Lower lobe of right lung (tissue), 2 donors: Measurements from ENCODE around the gene FTCD. TPM values are rescaled to one million over a fixed set of nuclear protein-coding genes. Genes with fewer than 3 reads are reported as not detected.

Experiments
- ATAC-seq, 2 donors: fragments of 200-7000 bp; cut with Tn5 transposase; one replicate each; pipeline ENCODE4 v1.9.1; 2020 to 2022; ENCODE audit warnings: mild to moderate bottlenecking in 2 of 2, moderate library complexity in 2 of 2
- DNase-seq: peaks from one replicate; pipeline ENCODE4 v3.0.0-alpha.2; 2020
- H3K27ac ChIP-seq: fragments of 200-600 bp; one replicate; pipeline ENCODE4 v1.8.0; 2022
- H3K27me3 ChIP-seq: fragments of 200-600 bp; one replicate; pipeline ENCODE4 v1.8.0; 2022; ENCODE audit warnings: low read depth
- H3K36me3 ChIP-seq: fragments of 200-600 bp; one replicate; pipeline ENCODE4 v1.8.0; 2022; ENCODE audit warnings: mild to moderate bottlenecking
- H3K4me1 ChIP-seq: fragments of 200-600 bp; one replicate; pipeline ENCODE4 v1.8.0; 2022
- H3K4me3 ChIP-seq: fragments of 200-600 bp; one replicate; pipeline ENCODE4 v1.8.0; 2022; ENCODE audit warnings: mild to moderate bottlenecking
- H3K9me3 ChIP-seq: fragments of 200-600 bp; one replicate; pipeline ENCODE4 v1.8.0; 2022
- intact Hi-C: fragments of 100-400 bp; cut with DNase I; formaldehyde crosslinking; loops from one replicate; pipeline ENCODE4 v1.11.0; 2022
- total RNA-seq: library from RNA; stranded (reverse); fragmentation: NEBNext Ultra II Directional; extraction: Animal tissue kit (Norgen Biotek cat#: 25700); gene quantifications from one replicate; pipeline ENCODE4 v1.2.1, GENCODE V29; 2021
- TF ChIP-seq, protein P1 (sequence below): fragments of 200-600 bp; IDR thresholded peaks from one replicate; pipeline ENCODE4 v1.8.0; 2022; ENCODE audit warnings: antibody characterized with exemption, mild to moderate bottlenecking
- donor health status: DM: no; HTN: yes; CAD: no; lungs with severe emphysema.

FTCD gene
- total RNA-seq, 1 donor from 2014 or later: 1.5 TPM

DNA sequence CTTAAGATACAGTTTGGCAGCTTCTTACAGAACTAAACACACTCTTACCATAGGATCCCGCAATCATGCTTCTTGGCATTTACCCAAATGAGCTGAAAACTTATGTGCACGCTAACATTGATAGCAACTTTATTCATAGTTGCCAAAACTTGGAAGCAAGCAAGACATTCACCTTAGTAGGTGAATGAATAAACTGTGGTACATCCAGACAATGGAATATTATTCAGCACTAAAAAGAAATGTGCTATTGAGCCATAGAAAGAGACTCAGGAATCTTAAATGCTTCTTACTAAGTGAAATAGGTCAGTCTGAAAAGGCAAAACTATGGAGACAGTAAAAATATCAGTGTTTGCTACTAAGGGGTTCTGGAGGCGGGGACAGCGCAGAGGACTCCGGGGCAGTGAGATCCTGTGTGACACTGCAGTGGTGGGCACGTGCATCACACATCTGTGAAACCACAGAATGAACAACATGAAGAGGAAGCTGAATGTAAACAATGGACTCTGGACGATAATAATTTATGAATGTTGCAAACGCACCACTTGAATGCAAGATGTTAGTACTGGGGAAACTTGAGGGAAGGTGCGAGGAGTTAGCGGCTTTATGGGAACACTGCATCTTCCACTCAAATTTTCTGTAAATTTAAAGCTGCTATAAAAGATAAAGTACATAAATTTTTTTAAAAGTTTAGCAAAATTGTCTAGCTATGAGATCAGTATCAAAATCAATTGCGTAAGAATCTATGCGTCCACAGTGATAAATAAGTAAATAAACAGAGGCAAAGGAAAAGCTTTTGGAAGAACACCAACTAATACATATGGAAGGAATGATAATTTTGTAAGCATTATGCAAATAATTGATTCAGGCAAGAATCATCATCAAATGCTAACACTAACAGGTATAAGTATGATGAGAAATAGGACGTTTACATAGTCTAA is 44.3 kb upstream of the FTCD start:
- ATAC-seq (no peak), DNase-seq (peak; percentile 18)
- H3K36me3 ChIP-seq: peaks cover 76% of the 10 kb centered on the region
- TF ChIP-seq, protein P1, sequence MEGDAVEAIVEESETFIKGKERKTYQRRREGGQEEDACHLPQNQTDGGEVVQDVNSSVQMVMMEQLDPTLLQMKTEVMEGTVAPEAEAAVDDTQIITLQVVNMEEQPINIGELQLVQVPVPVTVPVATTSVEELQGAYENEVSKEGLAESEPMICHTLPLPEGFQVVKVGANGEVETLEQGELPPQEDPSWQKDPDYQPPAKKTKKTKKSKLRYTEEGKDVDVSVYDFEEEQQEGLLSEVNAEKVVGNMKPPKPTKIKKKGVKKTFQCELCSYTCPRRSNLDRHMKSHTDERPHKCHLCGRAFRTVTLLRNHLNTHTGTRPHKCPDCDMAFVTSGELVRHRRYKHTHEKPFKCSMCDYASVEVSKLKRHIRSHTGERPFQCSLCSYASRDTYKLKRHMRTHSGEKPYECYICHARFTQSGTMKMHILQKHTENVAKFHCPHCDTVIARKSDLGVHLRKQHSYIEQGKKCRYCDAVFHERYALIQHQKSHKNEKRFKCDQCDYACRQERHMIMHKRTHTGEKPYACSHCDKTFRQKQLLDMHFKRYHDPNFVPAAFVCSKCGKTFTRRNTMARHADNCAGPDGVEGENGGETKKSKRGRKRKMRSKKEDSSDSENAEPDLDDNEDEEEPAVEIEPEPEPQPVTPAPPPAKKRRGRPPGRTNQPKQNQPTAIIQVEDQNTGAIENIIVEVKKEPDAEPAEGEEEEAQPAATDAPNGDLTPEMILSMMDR: no peak
- no peaks in the 10 kb centered on the region for H3K27me3 ChIP-seq
- intact Hi-C loops: no loop called here
- no peaks in the 10 kb centered on the region for H3K9me3 ChIP-seq
- no peak overlapping the region for H3K27ac ChIP-seq
- H3K4me3 ChIP-seq: no peak overlapping the region
- no peaks in the 10 kb centered on the region for H3K4me1 ChIP-seq

DNA sequence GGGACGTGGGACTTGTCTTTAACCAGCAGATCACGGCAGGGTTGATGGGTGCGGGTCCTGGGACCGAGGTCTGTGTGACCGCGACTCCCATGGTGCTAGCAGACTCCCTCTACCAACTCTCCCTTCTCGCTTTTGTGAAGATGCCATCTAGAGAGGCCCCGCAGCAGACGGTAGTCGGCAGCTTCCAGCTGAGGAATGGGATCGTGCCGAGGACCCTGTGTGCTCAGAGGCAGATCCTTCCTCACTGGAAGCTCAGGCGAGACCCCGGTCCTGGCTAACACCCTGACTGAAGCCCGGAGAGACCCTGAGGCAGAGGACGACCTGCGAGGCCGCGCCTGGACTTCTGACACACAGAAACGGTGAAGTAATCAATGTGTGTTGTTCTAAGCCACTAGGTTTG is 41.4 kb upstream of the FTCD start:
- Histone ChIP-seq H3K9me3 (no peaks in the 10 kb centered on the region), H3K27ac (no peak overlapping the region), H3K27me3 (no peaks in the 10 kb centered on the region), H3K4me1 (no peaks in the 10 kb centered on the region), H3K4me3 (no peak overlapping the region), H3K36me3 (peaks cover 77% of the 10 kb centered on the region)
- ATAC-seq (peak in 1 of 2 donors; percentile 11), DNase-seq (peak; percentile 33)
- intact Hi-C loops: no loop called here
- TF ChIP-seq, protein P1: no peak

DNA sequence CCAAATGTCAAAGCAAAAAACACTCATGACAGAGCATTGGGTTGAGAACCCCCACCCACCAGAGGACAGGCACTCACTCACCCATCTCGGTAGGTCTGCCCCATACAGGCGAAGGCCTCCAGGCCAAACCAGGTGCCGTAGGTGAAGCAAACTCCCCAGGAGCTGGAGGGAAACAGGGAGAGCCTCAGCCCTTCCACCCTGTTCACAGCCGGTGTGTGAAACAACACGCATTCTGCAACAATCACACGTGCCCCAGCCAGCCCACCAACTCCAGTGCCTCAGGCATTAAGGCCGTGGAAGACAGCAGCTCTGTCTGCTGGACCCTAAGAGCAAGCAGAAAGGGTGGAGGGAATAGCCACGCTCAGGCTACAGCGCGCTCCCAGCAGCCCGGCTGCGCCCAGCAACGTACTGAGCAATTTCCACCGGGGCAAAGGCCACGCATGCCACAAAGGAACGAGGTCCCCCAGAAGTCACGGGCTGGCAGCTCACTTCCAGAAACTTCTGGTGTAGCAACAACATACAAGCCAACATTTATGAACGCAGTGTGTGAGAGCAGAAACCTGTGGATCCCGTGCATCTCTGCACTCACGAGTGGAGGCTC is 40.3 kb upstream of the FTCD start:
- H3K27me3 ChIP-seq: no peaks in the 10 kb centered on the region
- H3K27ac ChIP-seq: no peak overlapping the region
- peaks cover 85% of the 10 kb centered on the region for H3K36me3 ChIP-seq
- TF ChIP-seq, protein P1: no peak
- intact Hi-C loops: no loop called here
- DNase-seq: peak; percentile 16
- no peaks in the 10 kb centered on the region for H3K9me3 ChIP-seq
- H3K4me3 ChIP-seq: no peak overlapping the region
- H3K4me1 ChIP-seq: no peaks in the 10 kb centered on the region
- ATAC-seq: peak in 1 of 2 donors; percentile 26

DNA sequence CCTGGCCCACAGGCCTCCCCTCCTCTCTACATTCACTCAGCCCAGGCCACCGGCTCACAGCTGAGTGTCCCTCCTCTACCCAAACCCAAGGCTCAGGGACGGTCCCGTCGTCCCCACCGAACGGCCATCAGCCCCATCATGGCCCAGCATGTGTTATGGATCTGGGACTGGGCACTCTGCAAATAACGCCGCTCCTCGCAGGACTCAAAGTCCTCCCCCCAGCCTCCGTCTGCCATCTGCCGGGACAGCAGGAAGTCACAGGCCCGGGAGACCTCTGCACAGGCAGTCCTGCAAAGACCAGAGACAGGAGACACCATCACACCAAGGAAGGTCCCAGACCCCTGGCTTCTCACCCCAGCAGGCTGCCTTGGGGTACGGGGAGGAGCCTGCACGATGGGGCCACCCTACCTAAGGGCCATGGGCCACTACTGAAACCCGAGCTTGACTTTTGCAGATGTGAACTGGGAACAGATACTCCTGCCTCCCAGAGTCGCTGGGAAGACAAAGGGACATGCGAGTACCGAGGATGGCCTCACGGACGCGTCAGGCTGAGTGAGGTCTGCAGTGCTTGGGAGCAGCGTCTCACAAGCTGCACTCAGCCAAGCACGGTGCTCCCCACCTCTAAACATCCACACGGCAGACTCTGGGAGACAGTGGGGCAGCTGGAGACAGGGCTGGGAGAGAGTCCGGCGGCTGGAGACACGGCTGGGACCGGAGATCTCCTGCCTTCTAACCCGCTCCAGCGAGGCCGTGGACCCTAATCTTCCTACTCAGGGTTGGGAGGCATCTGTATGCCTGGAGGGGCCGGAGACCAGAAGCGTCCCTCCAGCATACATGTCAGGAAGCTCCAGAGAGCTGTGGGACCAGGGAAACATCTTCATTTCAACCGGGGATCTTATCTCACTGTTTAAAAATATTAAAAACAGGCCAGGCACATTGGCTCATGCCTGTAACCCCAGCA is 39.3 kb upstream of the FTCD start:
- no peak for ATAC-seq
- no peak overlapping the region for H3K27ac ChIP-seq
- H3K36me3 ChIP-seq: peaks cover 85% of the 10 kb centered on the region
- DNase-seq: peak; percentile 41
- TF ChIP-seq, protein P1: no peak
- no peaks in the 10 kb centered on the region for H3K9me3 ChIP-seq
- no peaks in the 10 kb centered on the region for H3K4me1 ChIP-seq
- no peaks in the 10 kb centered on the region for H3K27me3 ChIP-seq
- H3K4me3 ChIP-seq: no peak overlapping the region
- intact Hi-C loops: no loop called here

DNA sequence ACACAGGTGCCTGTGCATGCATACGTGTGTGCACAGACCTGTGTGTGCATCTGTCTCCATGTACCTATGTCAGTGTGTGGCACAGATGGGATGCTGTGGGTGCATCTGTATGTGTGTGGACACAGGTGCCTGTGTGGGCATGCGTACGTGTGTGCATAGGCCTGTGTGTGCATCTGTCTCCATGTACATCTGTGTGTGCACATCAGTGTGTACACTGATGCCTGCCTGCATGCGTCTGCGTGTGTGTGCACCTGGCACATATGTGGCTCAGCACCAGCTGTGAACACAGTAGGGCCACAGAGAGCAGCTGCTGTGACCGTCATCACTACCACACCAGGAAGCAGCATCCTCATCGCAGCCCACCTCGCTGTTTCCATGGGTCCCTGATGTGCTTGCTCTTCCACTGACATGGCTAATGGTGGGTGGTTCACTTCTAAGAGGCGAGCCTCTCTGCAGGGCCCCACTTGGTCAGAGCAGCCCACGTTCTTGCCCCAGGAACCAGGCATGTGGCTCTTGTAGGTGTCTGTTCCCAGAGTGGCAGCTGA is 38.5 kb upstream of the FTCD start:
- TF ChIP-seq, protein P1: no peak
- DNase-seq (peak; percentile 26), ATAC-seq (no peak)
- no peaks in the 10 kb centered on the region for H3K9me3 ChIP-seq
- H3K27ac ChIP-seq: no peak overlapping the region
- H3K27me3 ChIP-seq: no peaks in the 10 kb centered on the region
- peaks cover 81% of the 10 kb centered on the region for H3K36me3 ChIP-seq
- peaks cover 5% of the 10 kb centered on the region for H3K4me1 ChIP-seq
- intact Hi-C loops: no loop called here
- H3K4me3 ChIP-seq: no peak overlapping the region
